Measurements from ENCODE around the gene TADA2A.

The TADA2A gene

GRCh38 chr17:37519251-37519985, 112.7 kb downstream of the TADA2A start:
- no peaks in the 10 kb centered on the region for H3K9me3 ChIP-seq (ENCODE audit: control insufficient read depth in 5 of 5, low read length in 5 of 5)
- no peak overlapping the region for H3K9ac ChIP-seq (ENCODE audit: low read length in 5 of 5)
- H3K27ac ChIP-seq (ENCODE audit: low read depth, low read length) = no peak overlapping the region
- peaks cover 0 to 4% (median 0%) of the 10 kb centered on the region in 5 donors for H3K4me1 ChIP-seq (ENCODE audit: control insufficient read depth in 5 of 5, insufficient read depth in 5 of 5, low read length in 5 of 5)
- no peak overlapping the region for H3K4me3 ChIP-seq (ENCODE audit: low read depth in 1 of 5, low read length in 5 of 5)
- peaks cover 22 to 80% (median 68%) of the 10 kb centered on the region in 5 donors for H3K36me3 ChIP-seq (ENCODE audit: control insufficient read depth in 5 of 5, insufficient read depth in 5 of 5, low read length in 5 of 5)
- H3K27me3 ChIP-seq (ENCODE audit: control insufficient read depth in 5 of 5, insufficient read depth in 4 of 5, low read length in 5 of 5) = no peaks in the 10 kb centered on the region

- Histone ChIP-seq H3K36me3 (ENCODE audit: control insufficient read depth in 5 of 5, insufficient read depth in 5 of 5, low read length in 5 of 5) (peaks cover 21 to 80% (median 65%) of the 10 kb centered on the region in 5 donors), H3K9me3 (ENCODE audit: control insufficient read depth in 5 of 5, low read length in 5 of 5) (no peaks in the 10 kb centered on the region), H3K4me1 (ENCODE audit: control insufficient read depth in 5 of 5, insufficient read depth in 5 of 5, low read length in 5 of 5) (peaks cover 0 to 4% (median 0%) of the 10 kb centered on the region in 5 donors), H3K4me3 (ENCODE audit: low read depth in 1 of 5, low read length in 5 of 5) (no peak overlapping the region), H3K27ac (ENCODE audit: low read depth, low read length) (no peak overlapping the region), H3K27me3 (ENCODE audit: control insufficient read depth in 5 of 5, insufficient read depth in 4 of 5, low read length in 5 of 5) (no peaks in the 10 kb centered on the region), H3K9ac (ENCODE audit: low read length in 5 of 5) (no peak overlapping the region)
These were observed 113.5 kb downstream of the TADA2A start for GRCh38 chr17:37520174-37520573.

- H3K4me3 ChIP-seq (ENCODE audit: low read depth in 1 of 5, low read length in 5 of 5) = no peak overlapping the region
- H3K9me3 ChIP-seq (ENCODE audit: control insufficient read depth in 5 of 5, low read length in 5 of 5) = no peaks in the 10 kb centered on the region
- peaks cover 25 to 84% (median 65%) of the 10 kb centered on the region in 5 donors for H3K36me3 ChIP-seq (ENCODE audit: control insufficient read depth in 5 of 5, insufficient read depth in 5 of 5, low read length in 5 of 5)
- no peaks in the 10 kb centered on the region for H3K27me3 ChIP-seq (ENCODE audit: control insufficient read depth in 5 of 5, insufficient read depth in 4 of 5, low read length in 5 of 5)
- H3K9ac ChIP-seq (ENCODE audit: low read length in 5 of 5) = no peak overlapping the region
- peaks cover 0 to 4% (median 0%) of the 10 kb centered on the region in 5 donors for H3K4me1 ChIP-seq (ENCODE audit: control insufficient read depth in 5 of 5, insufficient read depth in 5 of 5, low read length in 5 of 5)
- no peak overlapping the region for H3K27ac ChIP-seq (ENCODE audit: low read depth, low read length)
These were observed 115.1 kb downstream of the TADA2A start for GRCh38 chr17:37521821-37522220.

- Histone ChIP-seq H3K9ac (ENCODE audit: low read length in 5 of 5) (no peak overlapping the region), H3K36me3 (ENCODE audit: control insufficient read depth in 5 of 5, insufficient read depth in 5 of 5, low read length in 5 of 5) (peaks cover 29 to 84% (median 60%) of the 10 kb centered on the region in 5 donors), H3K9me3 (ENCODE audit: control insufficient read depth in 5 of 5, low read length in 5 of 5) (no peaks in the 10 kb centered on the region), H3K27ac (ENCODE audit: low read depth, low read length) (no peak overlapping the region), H3K4me3 (ENCODE audit: low read depth in 1 of 5, low read length in 5 of 5) (no peak overlapping the region), H3K27me3 (ENCODE audit: control insufficient read depth in 5 of 5, insufficient read depth in 4 of 5, low read length in 5 of 5) (no peaks in the 10 kb centered on the region), H3K4me1 (ENCODE audit: control insufficient read depth in 5 of 5, insufficient read depth in 5 of 5, low read length in 5 of 5) (no peaks in the 10 kb centered on the region)
These were observed 117.1 kb downstream of the TADA2A start for GRCh38 chr17:37523715-37524219.

GRCh38 chr17:37527249-37527851, 120.7 kb downstream of the TADA2A start:
- H3K27me3 ChIP-seq (ENCODE audit: control insufficient read depth in 5 of 5, insufficient read depth in 4 of 5, low read length in 5 of 5) = no peaks in the 10 kb centered on the region
- H3K27ac ChIP-seq (ENCODE audit: low read depth, low read length) = no peak overlapping the region
- H3K36me3 ChIP-seq (ENCODE audit: control insufficient read depth in 5 of 5, insufficient read depth in 5 of 5, low read length in 5 of 5) = peaks cover 41 to 87% (median 65%) of the 10 kb centered on the region in 5 donors
- no peaks in the 10 kb centered on the region for H3K4me1 ChIP-seq (ENCODE audit: control insufficient read depth in 5 of 5, insufficient read depth in 5 of 5, low read length in 5 of 5)
- H3K4me3 ChIP-seq (ENCODE audit: low read depth in 1 of 5, low read length in 5 of 5) = no peak overlapping the region
- H3K9me3 ChIP-seq (ENCODE audit: control insufficient read depth in 5 of 5, low read length in 5 of 5) = no peaks in the 10 kb centered on the region
- H3K9ac ChIP-seq (ENCODE audit: low read length in 5 of 5) = no peak overlapping the region
